ENCODE results near the gene ERCC6L2. TPM values are rescaled to one million over a fixed set of nuclear protein-coding genes. Genes with fewer than 3 reads are reported as not detected.

Gene ERCC6L2
- total and polyA plus RNA-seq, 5 donors from 2014 or later, result 22.2 to 48.0 (median 38.8) TPM

GRCh38 chr9:95870906-95871305, 4.6 kb upstream of the ERCC6L2 start:
- peaks cover 14 to 26% (median 23%) of the 10 kb centered on the region in 4 donors for H3K4me1 Mint-ChIP-seq
- no peaks in the 10 kb centered on the region for H3K27me3 ChIP-seq (ENCODE audit: control insufficient read depth, insufficient read depth, low read length)
- H3K36me3 Mint-ChIP-seq, result peaks cover 42% of the 10 kb centered on the region
- H3K27me3 Mint-ChIP-seq, result no peaks in the 10 kb centered on the region
- no peak overlapping the region for H3K27ac Mint-ChIP-seq
- H3K4me3 Mint-ChIP-seq, result peak overlapping the region in 1 of 4 donors; percentile 38
- DNase-seq, result no peak
- no peak overlapping the region for H3K27ac ChIP-seq (ENCODE audit: insufficient read depth, low read length, poor library complexity, severe bottlenecking)
- ATAC-seq (ENCODE audit: low read depth in 2 of 2), result no peak
- no peak overlapping the region for H3K4me3 ChIP-seq (ENCODE audit: low read depth, low read length)
- peaks cover 31% of the 10 kb centered on the region for H3K36me3 ChIP-seq (ENCODE audit: control insufficient read depth, insufficient read depth, low read length)
- H3K9me3 Mint-ChIP-seq, result peaks cover 0 to 19% (median 8%) of the 10 kb centered on the region in 7 donors
- H3K4me1 ChIP-seq (ENCODE audit: control insufficient read depth, insufficient read depth, low read length, poor library complexity, severe bottlenecking), result peaks cover 14% of the 10 kb centered on the region
- H3K9me3 ChIP-seq (ENCODE audit: control insufficient read depth in 2 of 2, low read length in 2 of 2), result peaks cover 0 to 6% of the 10 kb centered on the region in 2 experiments

GRCh38 chr9:95874303-95874988, 1.0 kb upstream of the ERCC6L2 start:
- Mint-ChIP-seq H3K4me3 (no peak overlapping the region), H3K27me3 (no peaks in the 10 kb centered on the region), H3K4me1 (peaks cover 22 to 28% (median 24%) of the 10 kb centered on the region in 4 donors), H3K9me3 (peaks cover 0 to 19% (median 8%) of the 10 kb centered on the region in 7 donors), H3K27ac (no peak overlapping the region), H3K36me3 (peaks cover 42% of the 10 kb centered on the region)
- ATAC-seq (ENCODE audit: low read depth in 2 of 2) (no peak), DNase-seq (no peak)
- Histone ChIP-seq H3K9me3 (ENCODE audit: control insufficient read depth in 2 of 2, low read length in 2 of 2) (peaks cover 0 to 6% of the 10 kb centered on the region in 2 experiments), H3K27me3 (ENCODE audit: control insufficient read depth, insufficient read depth, low read length) (no peaks in the 10 kb centered on the region), H3K4me3 (ENCODE audit: low read depth, low read length) (no peak overlapping the region), H3K36me3 (ENCODE audit: control insufficient read depth, insufficient read depth, low read length) (peaks cover 31% of the 10 kb centered on the region), H3K27ac (ENCODE audit: insufficient read depth, low read length, poor library complexity, severe bottlenecking) (no peak overlapping the region), H3K4me1 (ENCODE audit: control insufficient read depth, insufficient read depth, low read length, poor library complexity, severe bottlenecking) (peaks cover 17% of the 10 kb centered on the region)

- DNase-seq, result peak; percentile 45 to 74 (median 64)
- H3K9me3 ChIP-seq (ENCODE audit: control insufficient read depth in 2 of 2, low read length in 2 of 2), result peaks cover 0 to 6% of the 10 kb centered on the region in 2 experiments
- no peaks in the 10 kb centered on the region for H3K27me3 ChIP-seq (ENCODE audit: control insufficient read depth, insufficient read depth, low read length)
- Mint-ChIP-seq H3K4me1 (peaks cover 26 to 33% (median 27%) of the 10 kb centered on the region in 4 donors), H3K36me3 (peaks cover 39% of the 10 kb centered on the region), H3K4me3 (no peak overlapping the region), H3K27me3 (no peaks in the 10 kb centered on the region), H3K9me3 (peaks cover 0 to 19% (median 8%) of the 10 kb centered on the region in 7 donors), H3K27ac (no peak overlapping the region)
- no peak overlapping the region for H3K4me3 ChIP-seq (ENCODE audit: low read depth, low read length)
- peaks cover 31% of the 10 kb centered on the region for H3K36me3 ChIP-seq (ENCODE audit: control insufficient read depth, insufficient read depth, low read length)
- H3K4me1 ChIP-seq (ENCODE audit: control insufficient read depth, insufficient read depth, low read length, poor library complexity, severe bottlenecking), result peaks cover 17% of the 10 kb centered on the region
- H3K27ac ChIP-seq (ENCODE audit: insufficient read depth, low read length, poor library complexity, severe bottlenecking), result no peak overlapping the region
- peak; percentile 24 to 29 for ATAC-seq (ENCODE audit: low read depth in 2 of 2)
Observed at GRCh38 chr9:95874989-95875304, 544 bp upstream of the ERCC6L2 start.

GRCh38 chr9:95876138-95876444, 600 bp downstream of the ERCC6L2 start:
- no peak for ATAC-seq (ENCODE audit: low read depth in 2 of 2)
- Mint-ChIP-seq H3K4me3 (no peak overlapping the region), H3K27me3 (no peaks in the 10 kb centered on the region), H3K4me1 (peaks cover 32 to 40% (median 34%) of the 10 kb centered on the region in 4 donors), H3K36me3 (peaks cover 33% of the 10 kb centered on the region), H3K27ac (no peak overlapping the region), H3K9me3 (peaks cover 0 to 11% (median 3%) of the 10 kb centered on the region in 7 donors)
- H3K36me3 ChIP-seq (ENCODE audit: control insufficient read depth, insufficient read depth, low read length), result peaks cover 26% of the 10 kb centered on the region
- H3K9me3 ChIP-seq (ENCODE audit: control insufficient read depth in 2 of 2, low read length in 2 of 2), result no peaks in the 10 kb centered on the region
- H3K4me3 ChIP-seq (ENCODE audit: low read depth, low read length), result no peak overlapping the region
- H3K27ac ChIP-seq (ENCODE audit: insufficient read depth, low read length, poor library complexity, severe bottlenecking), result no peak overlapping the region
- peaks cover 17% of the 10 kb centered on the region for H3K4me1 ChIP-seq (ENCODE audit: control insufficient read depth, insufficient read depth, low read length, poor library complexity, severe bottlenecking)
- H3K27me3 ChIP-seq (ENCODE audit: control insufficient read depth, insufficient read depth, low read length), result no peaks in the 10 kb centered on the region
- no peak for DNase-seq

GRCh38 chr9:95876595-95876994, 1.1 kb downstream of the ERCC6L2 start:
- Mint-ChIP-seq H3K4me1 (peaks cover 32 to 45% (median 37%) of the 10 kb centered on the region in 4 donors), H3K27ac (no peak overlapping the region), H3K9me3 (peaks cover 0 to 11% (median 0%) of the 10 kb centered on the region in 7 donors), H3K36me3 (peaks cover 29% of the 10 kb centered on the region), H3K4me3 (no peak overlapping the region), H3K27me3 (no peaks in the 10 kb centered on the region)
- Histone ChIP-seq H3K4me3 (ENCODE audit: low read depth, low read length) (no peak overlapping the region), H3K27me3 (ENCODE audit: control insufficient read depth, insufficient read depth, low read length) (no peaks in the 10 kb centered on the region), H3K9me3 (ENCODE audit: control insufficient read depth in 2 of 2, low read length in 2 of 2) (no peaks in the 10 kb centered on the region), H3K36me3 (ENCODE audit: control insufficient read depth, insufficient read depth, low read length) (peaks cover 21% of the 10 kb centered on the region), H3K4me1 (ENCODE audit: control insufficient read depth, insufficient read depth, low read length, poor library complexity, severe bottlenecking) (peaks cover 17% of the 10 kb centered on the region), H3K27ac (ENCODE audit: insufficient read depth, low read length, poor library complexity, severe bottlenecking) (no peak overlapping the region)
- DNase-seq (peak in 1 of 3 donors; percentile 42), ATAC-seq (ENCODE audit: low read depth in 2 of 2) (no peak)

GRCh38 chr9:95877984-95878383, 2.5 kb downstream of the ERCC6L2 start:
- Histone ChIP-seq H3K27me3 (ENCODE audit: control insufficient read depth, insufficient read depth, low read length) (no peaks in the 10 kb centered on the region), H3K4me3 (ENCODE audit: low read depth, low read length) (no peak overlapping the region), H3K4me1 (ENCODE audit: control insufficient read depth, insufficient read depth, low read length, poor library complexity, severe bottlenecking) (peaks cover 17% of the 10 kb centered on the region), H3K27ac (ENCODE audit: insufficient read depth, low read length, poor library complexity, severe bottlenecking) (no peak overlapping the region), H3K9me3 (ENCODE audit: control insufficient read depth in 2 of 2, low read length in 2 of 2) (no peaks in the 10 kb centered on the region), H3K36me3 (ENCODE audit: control insufficient read depth, insufficient read depth, low read length) (peaks cover 9% of the 10 kb centered on the region)
- Mint-ChIP-seq H3K4me3 (no peak overlapping the region), H3K27me3 (no peaks in the 10 kb centered on the region), H3K4me1 (peaks cover 35 to 54% (median 43%) of the 10 kb centered on the region in 4 donors), H3K27ac (peak overlapping the region in 1 of 3 donors; percentile 92), H3K36me3 (peaks cover 24% of the 10 kb centered on the region), H3K9me3 (peaks cover 0 to 8% (median 0%) of the 10 kb centered on the region in 7 donors)
- DNase-seq, result no peak
- ATAC-seq (ENCODE audit: low read depth in 2 of 2), result no peak

GRCh38 chr9:95879591-95879990, 4.1 kb downstream of the ERCC6L2 start:
- Histone ChIP-seq H3K4me3 (ENCODE audit: low read depth, low read length) (peak overlapping the region; percentile 1), H3K36me3 (ENCODE audit: control insufficient read depth, insufficient read depth, low read length) (peaks cover 3% of the 10 kb centered on the region), H3K4me1 (ENCODE audit: control insufficient read depth, insufficient read depth, low read length, poor library complexity, severe bottlenecking) (peaks cover 8% of the 10 kb centered on the region), H3K27me3 (ENCODE audit: control insufficient read depth, insufficient read depth, low read length) (no peaks in the 10 kb centered on the region), H3K27ac (ENCODE audit: insufficient read depth, low read length, poor library complexity, severe bottlenecking) (no peak overlapping the region), H3K9me3 (ENCODE audit: control insufficient read depth in 2 of 2, low read length in 2 of 2) (no peaks in the 10 kb centered on the region)
- ATAC-seq (ENCODE audit: low read depth in 2 of 2), result no peak
- peaks cover 24% of the 10 kb centered on the region for H3K36me3 Mint-ChIP-seq
- no peaks in the 10 kb centered on the region for H3K9me3 Mint-ChIP-seq
- no peak for DNase-seq
- H3K27me3 Mint-ChIP-seq, result no peaks in the 10 kb centered on the region
- H3K27ac Mint-ChIP-seq, result no peak overlapping the region
- peak overlapping the region in 2 of 4 donors; percentile 10 to 73 for H3K4me3 Mint-ChIP-seq
- peaks cover 31 to 55% (median 47%) of the 10 kb centered on the region in 4 donors for H3K4me1 Mint-ChIP-seq
